ENCODE measurements around the gene CBR1.

DNA sequence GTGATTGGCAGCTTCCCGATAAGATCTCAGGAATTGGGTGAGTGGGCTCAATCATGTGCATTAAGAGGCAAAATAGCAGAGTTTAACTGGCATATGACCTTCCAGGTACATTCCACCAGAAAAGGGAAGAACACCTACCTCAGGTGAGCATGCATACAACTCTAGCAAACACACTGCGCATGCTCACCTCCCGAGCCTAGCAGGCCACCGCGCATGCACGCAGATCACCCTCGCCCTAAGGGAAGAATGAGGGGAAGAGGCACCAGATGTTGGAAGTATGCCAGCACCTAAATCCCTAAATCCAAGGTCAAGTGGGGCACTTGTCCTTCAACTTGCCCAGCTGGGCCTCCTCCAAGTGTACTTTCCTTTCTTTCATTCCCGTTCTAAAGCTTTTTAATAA, 41.4 kb downstream of the CBR1 start:
- TF ChIP-seq, protein P1, sequence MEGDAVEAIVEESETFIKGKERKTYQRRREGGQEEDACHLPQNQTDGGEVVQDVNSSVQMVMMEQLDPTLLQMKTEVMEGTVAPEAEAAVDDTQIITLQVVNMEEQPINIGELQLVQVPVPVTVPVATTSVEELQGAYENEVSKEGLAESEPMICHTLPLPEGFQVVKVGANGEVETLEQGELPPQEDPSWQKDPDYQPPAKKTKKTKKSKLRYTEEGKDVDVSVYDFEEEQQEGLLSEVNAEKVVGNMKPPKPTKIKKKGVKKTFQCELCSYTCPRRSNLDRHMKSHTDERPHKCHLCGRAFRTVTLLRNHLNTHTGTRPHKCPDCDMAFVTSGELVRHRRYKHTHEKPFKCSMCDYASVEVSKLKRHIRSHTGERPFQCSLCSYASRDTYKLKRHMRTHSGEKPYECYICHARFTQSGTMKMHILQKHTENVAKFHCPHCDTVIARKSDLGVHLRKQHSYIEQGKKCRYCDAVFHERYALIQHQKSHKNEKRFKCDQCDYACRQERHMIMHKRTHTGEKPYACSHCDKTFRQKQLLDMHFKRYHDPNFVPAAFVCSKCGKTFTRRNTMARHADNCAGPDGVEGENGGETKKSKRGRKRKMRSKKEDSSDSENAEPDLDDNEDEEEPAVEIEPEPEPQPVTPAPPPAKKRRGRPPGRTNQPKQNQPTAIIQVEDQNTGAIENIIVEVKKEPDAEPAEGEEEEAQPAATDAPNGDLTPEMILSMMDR (IDR thresholded peaks at IDR 0.05): no peak
- TF ChIP-seq POLR2A (IDR thresholded peaks at IDR 0.05): no peak

Data from adrenal gland (tissue), 5 donors.